8988T (cell line): ENCODE results near the gene BRCA1.

ENCODE experiments used
- DNase-seq: peaks from one replicate; pipeline ENCODE4 v3.0.0; 2011

The BRCA1 gene

GRCh38 chr17:42999003-42999525 lies 126.1 kb downstream of the BRCA1 start:
- DNase-seq, result no peak

DNA sequence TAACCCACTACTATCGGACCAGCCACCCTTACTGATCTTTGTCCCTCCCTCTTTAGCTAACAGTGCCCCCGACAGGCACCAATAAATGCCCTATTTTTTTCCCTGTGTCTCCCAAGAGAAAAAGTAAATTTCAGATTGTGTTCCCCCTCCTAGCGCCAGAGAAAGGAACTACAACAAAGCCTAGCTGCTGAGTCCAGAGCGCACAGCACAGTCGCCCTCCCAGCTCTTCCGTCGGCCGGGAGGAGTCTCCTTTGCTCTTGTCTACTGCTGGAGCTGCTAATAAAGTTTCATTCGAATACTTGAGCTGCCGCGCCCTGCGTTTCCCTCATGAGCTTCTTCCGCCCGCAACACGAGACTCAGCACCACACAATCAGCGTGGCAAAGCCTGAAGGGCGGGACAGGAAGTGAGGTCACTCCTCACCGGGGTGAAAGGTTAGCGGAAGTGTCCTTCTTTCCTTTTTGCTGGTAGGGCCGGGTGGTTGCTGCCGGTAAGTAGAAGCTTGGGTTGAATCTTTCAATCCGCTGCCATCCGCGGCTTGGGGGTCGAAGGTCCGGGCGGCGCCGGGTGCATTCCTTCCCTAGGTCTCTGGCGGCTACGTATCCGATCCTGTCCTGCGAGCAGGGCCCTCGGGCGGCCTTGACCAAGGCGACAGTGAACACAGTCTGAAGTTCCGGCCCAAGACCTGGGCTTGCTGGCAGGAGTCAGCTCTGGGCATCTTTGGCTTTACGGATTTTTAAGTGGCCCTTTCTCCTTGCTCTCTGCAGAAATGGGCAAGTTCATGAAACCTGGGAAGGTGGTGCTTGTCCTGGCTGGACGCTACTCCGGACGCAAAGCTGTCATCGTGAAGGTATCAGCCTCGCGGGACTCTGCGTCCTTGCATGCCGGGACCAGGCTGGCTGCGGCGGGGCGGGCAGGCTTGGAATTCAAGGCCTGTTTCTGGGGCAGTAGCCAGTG lies 126.9 kb downstream of the BRCA1 start, which contains the start of gene RPL27:
Gene RPL27, plus strand, starts transcription at position 436 of the 955 bp plus-strand sequence. Its CDS starts 332 bp downstream, at position 768.
- DNase-seq, result peak; percentile 53

GRCh38 chr17:42997390-42997983 lies 127.7 kb downstream of the BRCA1 start:
- DNase-seq, result no peak
